PFSK-1 (cell line): ENCODE data around the gene SLC6A12.

Experiments
- FOXP2 ChIP-seq: optimal IDR thresholded peaks from 2 replicates; pipeline ENCODE3; 2011; ENCODE audit warnings: borderline replicate concordance, control low read depth, inconsistent platforms; ENCODE audit not compliant: insufficient read depth; ENCODE audit errors: extremely low read length, extremely low read depth
- POLR2AphosphoS5 ChIP-seq: IDR thresholded peaks from 2 replicates; pipeline ENCODE4 v1.6.1; 2012; ENCODE audit warnings: low read depth, mild to moderate bottlenecking, control low read depth, low read length, moderate library complexity
- SIN3A ChIP-seq: IDR thresholded peaks from 2 replicates; pipeline ENCODE4 v1.6.1; 2012; ENCODE audit warnings: mild to moderate bottlenecking, low read length, moderate library complexity, borderline replicate concordance; ENCODE audit not compliant: insufficient read depth
- TAF1 ChIP-seq: IDR thresholded peaks from 2 replicates; pipeline ENCODE4 v1.6.1; 2012; ENCODE audit warnings: low read length, control low read depth, borderline replicate concordance; ENCODE audit not compliant: insufficient read depth
- TF ChIP-seq, protein P1 (sequence below), 2 experiments: IDR thresholded peaks; 2 replicates each; pipeline versions ENCODE4 v1.6.1 to v1.8.0; 2011 to 2012; ENCODE audit warnings: low read depth in 2 of 2, low read length in 2 of 2, control low read depth in 1 of 2, inconsistent platforms in 1 of 2, mild to moderate bottlenecking in 1 of 2, moderate library complexity in 1 of 2; ENCODE audit not compliant: insufficient read depth in 1 of 2

DNA sequence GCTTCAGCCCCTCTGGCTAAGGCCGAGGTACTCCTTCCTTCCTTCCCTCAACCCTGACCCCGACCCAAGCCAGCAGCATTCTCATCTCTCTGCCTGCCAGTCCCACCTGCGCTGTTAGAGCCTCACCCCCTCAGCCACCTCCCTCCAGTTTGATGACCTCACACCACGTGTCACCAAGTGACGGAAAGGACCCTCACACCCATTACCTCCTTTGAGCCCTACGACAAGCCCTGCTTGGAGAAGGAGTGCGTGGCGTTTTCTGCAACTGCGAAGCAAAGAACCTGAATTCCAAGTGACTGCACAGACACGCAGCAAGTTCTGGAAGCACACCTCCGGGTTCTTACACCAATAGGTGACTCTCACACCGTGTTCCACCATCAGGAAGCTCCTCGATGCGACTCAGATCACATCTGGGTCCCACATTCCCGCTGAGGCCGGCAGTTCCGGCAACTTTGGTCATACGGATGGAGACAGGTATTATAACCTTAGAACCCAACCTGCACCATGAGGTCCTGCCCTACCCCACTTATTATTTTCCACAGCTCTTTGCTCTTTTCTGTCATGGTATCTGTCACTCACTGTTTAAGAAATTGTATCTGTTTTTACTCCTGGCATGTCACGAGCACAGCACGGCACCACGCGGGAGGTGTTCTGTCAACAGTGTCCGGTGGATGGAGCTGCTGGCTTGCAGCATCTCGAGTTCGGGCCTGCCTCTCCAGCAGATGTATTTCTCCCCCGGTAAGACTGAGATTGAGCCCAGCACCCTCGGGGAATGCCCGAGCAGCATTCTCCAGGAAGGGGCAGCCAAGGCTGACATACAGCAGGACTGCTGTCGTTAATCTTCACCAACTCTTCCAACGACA lies 5.0 kb upstream of the SLC6A12 start:
- TF ChIP-seq POLR2AphosphoS5 (no peak), TAF1 (no peak), SIN3A (no peak), FOXP2 (no peak)
- TF ChIP-seq, protein P1, sequence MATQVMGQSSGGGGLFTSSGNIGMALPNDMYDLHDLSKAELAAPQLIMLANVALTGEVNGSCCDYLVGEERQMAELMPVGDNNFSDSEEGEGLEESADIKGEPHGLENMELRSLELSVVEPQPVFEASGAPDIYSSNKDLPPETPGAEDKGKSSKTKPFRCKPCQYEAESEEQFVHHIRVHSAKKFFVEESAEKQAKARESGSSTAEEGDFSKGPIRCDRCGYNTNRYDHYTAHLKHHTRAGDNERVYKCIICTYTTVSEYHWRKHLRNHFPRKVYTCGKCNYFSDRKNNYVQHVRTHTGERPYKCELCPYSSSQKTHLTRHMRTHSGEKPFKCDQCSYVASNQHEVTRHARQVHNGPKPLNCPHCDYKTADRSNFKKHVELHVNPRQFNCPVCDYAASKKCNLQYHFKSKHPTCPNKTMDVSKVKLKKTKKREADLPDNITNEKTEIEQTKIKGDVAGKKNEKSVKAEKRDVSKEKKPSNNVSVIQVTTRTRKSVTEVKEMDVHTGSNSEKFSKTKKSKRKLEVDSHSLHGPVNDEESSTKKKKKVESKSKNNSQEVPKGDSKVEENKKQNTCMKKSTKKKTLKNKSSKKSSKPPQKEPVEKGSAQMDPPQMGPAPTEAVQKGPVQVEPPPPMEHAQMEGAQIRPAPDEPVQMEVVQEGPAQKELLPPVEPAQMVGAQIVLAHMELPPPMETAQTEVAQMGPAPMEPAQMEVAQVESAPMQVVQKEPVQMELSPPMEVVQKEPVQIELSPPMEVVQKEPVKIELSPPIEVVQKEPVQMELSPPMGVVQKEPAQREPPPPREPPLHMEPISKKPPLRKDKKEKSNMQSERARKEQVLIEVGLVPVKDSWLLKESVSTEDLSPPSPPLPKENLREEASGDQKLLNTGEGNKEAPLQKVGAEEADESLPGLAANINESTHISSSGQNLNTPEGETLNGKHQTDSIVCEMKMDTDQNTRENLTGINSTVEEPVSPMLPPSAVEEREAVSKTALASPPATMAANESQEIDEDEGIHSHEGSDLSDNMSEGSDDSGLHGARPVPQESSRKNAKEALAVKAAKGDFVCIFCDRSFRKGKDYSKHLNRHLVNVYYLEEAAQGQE (IDR thresholded peaks at IDR 0.05; ENCODE audit: insufficient read depth in 1 of 2, low read depth in 2 of 2, low read length in 2 of 2), result no peak
